ENCODE measurements around the gene TBC1D8. TPM values are rescaled to one million over a fixed set of nuclear protein-coding genes. Genes with fewer than 3 reads are reported as not detected.

Gene TBC1D8
- total RNA-seq, 1 donor from 2014 or later, result 19.9 TPM

GRCh38 chr2:100981011-100981410 is 170.2 kb downstream of the TBC1D8 start:
- H3K4me1 ChIP-seq, result no peaks in the 10 kb centered on the region
- no peaks in the 10 kb centered on the region for H3K36me3 ChIP-seq
- ATAC-seq, result no peak
- no peaks in the 10 kb centered on the region for H3K9me3 ChIP-seq
- DNase-seq, result no peak
- no peak overlapping the region for H3K27ac ChIP-seq
- no peak for TF ChIP-seq CTCF (IDR thresholded peaks at IDR 0.05)
- H3K4me3 ChIP-seq, result no peak overlapping the region
- H3K27me3 ChIP-seq, result no peaks in the 10 kb centered on the region
- intact Hi-C loops (cut with DNase I), result loop anchor here (5.0 kb wide), 1 partner anchor 259 kb away; no protein-coding TSS in a partner anchor

- H3K4me1 ChIP-seq, result no peaks in the 10 kb centered on the region
Measured at GRCh38 chr2:100980046-100980445, 171.1 kb downstream of the TBC1D8 start.

GRCh38 chr2:100978582-100979191 is 172.5 kb downstream of the TBC1D8 start:
- intact Hi-C loops (cut with DNase I), result no loop called here
- Histone ChIP-seq H3K4me3 (no peak overlapping the region), H3K27ac (no peak overlapping the region), H3K4me1 (no peaks in the 10 kb centered on the region), H3K9me3 (no peaks in the 10 kb centered on the region), H3K27me3 (no peaks in the 10 kb centered on the region), H3K36me3 (no peaks in the 10 kb centered on the region)
- no peak for TF ChIP-seq CTCF (IDR thresholded peaks at IDR 0.05)
- ATAC-seq, result no peak
- DNase-seq, result peak; percentile 45

More at GRCh38 chr2:100980046-100980445, 171.1 kb downstream of the TBC1D8 start:
- intact Hi-C loops (cut with DNase I), result loop anchor here (5.0 kb wide), 1 partner anchor 258 kb away; no protein-coding TSS in a partner anchor
- H3K9me3 ChIP-seq, result no peaks in the 10 kb centered on the region
- H3K4me3 ChIP-seq, result no peak overlapping the region
- no peak for ATAC-seq
- DNase-seq, result peak; percentile 18
- H3K36me3 ChIP-seq, result no peaks in the 10 kb centered on the region
- no peak overlapping the region for H3K27ac ChIP-seq
- no peaks in the 10 kb centered on the region for H3K27me3 ChIP-seq
- TF ChIP-seq CTCF (IDR thresholded peaks at IDR 0.05), result no peak

DNA sequence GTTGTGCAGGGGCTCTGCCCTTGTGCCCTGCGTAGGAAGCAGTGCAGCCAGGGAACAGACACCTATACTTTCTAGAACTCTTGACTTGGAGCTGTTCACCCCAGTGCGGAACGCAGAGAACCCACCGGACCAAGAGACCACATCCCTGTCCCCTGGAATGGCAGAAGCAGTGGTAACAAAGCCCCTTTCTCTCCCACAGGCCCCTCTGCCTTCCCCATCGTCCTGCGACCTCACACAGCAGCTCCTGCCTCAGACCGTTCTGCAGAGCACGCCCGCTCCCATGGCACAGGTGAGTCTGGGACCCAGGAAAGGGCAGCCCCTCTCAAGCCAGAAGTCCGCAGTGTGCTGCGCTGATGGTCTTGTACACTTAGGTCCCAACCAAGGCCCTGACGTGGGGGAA is 173.7 kb downstream of the TBC1D8 start:
- Histone ChIP-seq H3K4me1 (no peaks in the 10 kb centered on the region), H3K4me3 (no peak overlapping the region), H3K9me3 (no peaks in the 10 kb centered on the region), H3K27ac (no peak overlapping the region), H3K36me3 (no peaks in the 10 kb centered on the region), H3K27me3 (no peaks in the 10 kb centered on the region)
- TF ChIP-seq CTCF (IDR thresholded peaks at IDR 0.05), result no peak
- ATAC-seq (no peak), DNase-seq (peak; percentile 47)
- intact Hi-C loops (cut with DNase I), result no loop called here

- Histone ChIP-seq H3K36me3 (no peaks in the 10 kb centered on the region), H3K27me3 (no peaks in the 10 kb centered on the region), H3K4me3 (no peak overlapping the region), H3K9me3 (no peaks in the 10 kb centered on the region), H3K27ac (no peak overlapping the region), H3K4me1 (no peaks in the 10 kb centered on the region)
- intact Hi-C loops (cut with DNase I), result no loop called here
- DNase-seq, result peak; percentile 29
- ATAC-seq, result no peak
- no peak for TF ChIP-seq CTCF (IDR thresholded peaks at IDR 0.05)
Measured at GRCh38 chr2:100976645-100977391, 174.4 kb downstream of the TBC1D8 start.
